Measurements from ENCODE around the gene SPRED3.

SPRED3 gene

DNA sequence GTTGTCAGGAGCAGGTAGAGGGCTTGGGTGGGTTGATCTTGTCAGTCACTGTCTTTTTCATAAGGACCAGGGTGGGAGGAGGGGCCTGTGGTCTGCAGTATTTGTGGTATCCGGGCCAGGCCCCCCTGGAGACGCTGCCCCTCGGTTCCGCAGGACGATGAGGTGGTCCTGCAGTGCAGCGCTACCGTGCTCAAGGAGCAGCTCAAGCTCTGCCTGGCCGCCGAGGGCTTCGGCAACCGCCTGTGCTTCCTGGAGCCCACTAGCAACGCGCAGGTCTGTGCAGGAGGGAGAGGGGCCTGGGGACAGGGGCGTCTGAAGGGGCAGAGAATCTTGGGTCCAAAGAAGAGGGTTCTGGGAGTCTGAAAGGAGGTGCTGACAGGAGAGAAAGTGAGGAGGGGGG is 52.1 kb downstream of the SPRED3 start:
- Histone ChIP-seq H3K27ac (no peak overlapping the region), H3K4me3 (no peak overlapping the region)

DNA sequence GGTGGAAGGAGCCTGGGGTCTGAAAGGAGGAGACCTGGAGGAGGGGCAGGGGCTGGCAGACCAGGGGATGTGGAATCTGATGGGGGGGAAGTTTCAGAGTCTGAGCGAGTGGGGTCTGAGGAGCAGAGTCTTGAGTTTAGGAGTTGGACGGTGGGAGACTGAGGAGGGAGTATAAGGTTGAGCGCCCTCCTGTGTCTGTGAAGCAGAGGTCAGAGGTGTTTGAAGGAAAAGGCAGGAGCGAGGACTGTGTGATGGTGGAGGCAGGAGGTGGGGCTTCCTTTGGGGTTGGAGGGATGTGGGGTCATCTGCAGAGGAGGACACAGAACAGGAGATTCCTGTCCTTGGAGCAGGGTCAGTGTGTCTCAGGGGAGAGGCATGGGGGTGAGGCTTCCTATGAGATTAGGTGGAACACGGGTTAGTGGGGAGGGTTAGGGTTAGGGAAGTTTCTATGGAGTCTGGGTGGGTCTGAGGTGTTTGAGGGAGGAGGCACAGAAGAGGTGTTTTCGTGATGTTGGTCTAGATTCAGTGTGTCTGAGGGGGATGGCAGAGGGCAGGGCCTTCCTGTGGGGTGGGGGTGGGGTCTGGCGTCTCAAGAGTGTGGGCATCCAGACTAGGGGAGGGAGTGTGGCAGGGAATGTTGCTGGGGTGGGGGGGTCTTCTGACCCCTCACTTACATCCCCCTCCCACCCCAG is 53.3 kb downstream of the SPRED3 start:
- Histone ChIP-seq H3K4me3 (no peak overlapping the region), H3K27ac (no peak overlapping the region)

DNA sequence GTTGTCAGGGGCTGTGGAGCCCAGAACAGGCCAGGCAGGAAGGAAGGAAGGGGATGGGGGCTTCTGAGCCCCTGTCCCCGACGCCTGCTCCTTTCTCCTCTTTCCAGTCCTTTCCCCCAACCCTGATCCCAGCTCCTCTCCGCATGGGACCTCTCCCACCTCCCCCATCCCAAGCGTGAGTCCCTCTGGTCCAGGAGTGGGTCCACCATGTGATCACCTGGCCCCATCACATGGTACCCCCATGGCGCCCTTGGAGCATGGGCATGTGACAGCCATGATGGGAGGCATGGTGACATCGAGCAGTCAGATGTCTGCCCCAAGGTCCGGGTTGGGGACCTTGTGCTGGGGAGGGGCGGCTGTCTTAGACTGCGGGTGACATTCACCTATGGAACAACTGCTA is 54.2 kb downstream of the SPRED3 start:
- Histone ChIP-seq H3K4me3 (no peak overlapping the region), H3K27ac (no peak overlapping the region)

DNA sequence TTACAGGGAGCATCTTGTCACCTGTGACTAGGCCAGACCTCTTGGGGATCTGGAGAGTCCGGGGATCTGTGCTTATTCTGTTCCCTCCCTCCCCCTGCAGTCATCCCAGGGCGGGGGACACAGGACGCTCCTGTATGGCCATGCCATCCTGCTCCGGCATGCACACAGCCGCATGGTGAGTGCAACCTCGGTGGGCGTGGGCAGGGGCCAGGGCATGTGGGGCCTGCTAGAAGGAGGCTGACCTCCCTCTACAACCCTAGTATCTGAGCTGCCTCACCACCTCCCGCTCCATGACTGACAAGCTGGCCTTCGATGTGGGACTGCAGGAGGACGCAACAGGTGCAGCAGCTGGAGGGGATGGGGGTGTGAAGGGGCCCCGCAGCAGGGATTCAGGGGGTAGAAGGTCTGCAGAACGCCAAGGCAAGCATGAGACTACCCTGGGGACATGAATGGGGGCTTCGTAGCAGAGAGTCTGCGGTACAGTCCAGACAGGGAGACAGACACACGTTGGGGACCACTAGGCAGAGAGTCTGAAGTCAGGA is 55.0 kb downstream of the SPRED3 start:
- H3K4me3 ChIP-seq: no peak overlapping the region
- no peak overlapping the region for H3K27ac ChIP-seq

DNA sequence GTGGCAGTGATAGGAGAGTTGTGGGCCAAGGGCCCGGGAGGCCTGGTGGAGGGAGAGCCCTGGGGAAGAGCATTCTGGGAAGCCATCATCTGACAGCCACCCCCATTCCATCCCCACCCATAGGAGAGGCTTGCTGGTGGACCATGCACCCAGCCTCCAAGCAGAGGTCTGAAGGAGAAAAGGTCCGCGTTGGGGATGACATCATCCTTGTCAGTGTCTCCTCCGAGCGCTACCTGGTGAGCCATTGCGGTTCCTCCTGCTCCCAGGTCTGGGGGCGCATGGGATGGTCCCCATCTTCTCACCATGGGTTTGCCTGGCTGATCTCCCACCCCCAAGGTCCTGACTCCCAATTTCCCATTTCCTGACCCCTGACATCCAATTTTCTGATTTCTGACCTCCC is 55.5 kb downstream of the SPRED3 start:
- no peak overlapping the region for H3K4me3 ChIP-seq
- no peak overlapping the region for H3K27ac ChIP-seq

DNA sequence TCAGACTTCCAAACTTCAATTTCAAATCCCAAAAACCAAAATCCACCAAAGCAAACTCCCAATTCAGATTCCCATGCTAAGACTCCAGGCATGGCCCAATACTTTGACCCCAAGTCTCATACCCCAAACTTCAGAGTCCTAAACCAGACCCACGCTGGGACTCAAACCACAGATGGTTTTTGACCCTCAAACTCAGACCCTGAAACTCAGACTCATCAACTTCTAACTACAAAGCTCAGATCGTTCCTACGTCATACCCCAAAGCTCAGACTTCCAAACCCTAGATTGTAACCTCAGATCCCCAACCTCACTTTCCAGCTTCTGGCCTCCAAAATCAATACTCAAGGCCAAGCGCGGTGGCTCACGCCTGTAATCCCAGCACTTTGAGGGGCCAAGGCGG is 56.9 kb downstream of the SPRED3 start:
- Histone ChIP-seq H3K27ac (no peak overlapping the region), H3K4me3 (no peak overlapping the region)

DNA sequence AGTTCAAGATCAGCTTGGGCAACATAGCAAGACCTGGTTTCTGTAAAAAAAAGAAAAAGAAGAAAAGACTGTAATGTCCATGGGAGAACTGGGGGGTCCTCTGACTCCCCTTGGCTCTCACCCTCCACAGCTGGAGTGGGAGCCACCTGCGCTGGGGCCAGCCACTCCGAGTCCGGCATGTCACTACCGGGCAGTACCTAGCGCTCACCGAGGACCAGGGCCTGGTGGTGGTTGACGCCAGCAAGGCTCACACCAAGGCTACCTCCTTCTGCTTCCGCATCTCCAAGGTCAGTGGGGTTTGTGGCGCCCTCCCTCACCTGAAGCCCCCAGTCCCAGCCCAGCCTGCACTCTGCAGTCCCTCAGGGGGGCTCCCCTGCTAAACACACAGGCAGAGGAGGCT is 59.7 kb downstream of the SPRED3 start:
- no peak overlapping the region for H3K4me3 ChIP-seq
- H3K27ac ChIP-seq: no peak overlapping the region

Measured in skin epidermis (tissue), 12 donors.